KMS-11 (cell line): ENCODE measurements around the gene SMCR8.

ENCODE experiments used
- H2AFZ ChIP-seq: fragments of 200-600 bp; sonication (generic); 2 replicates; pipeline ENCODE4 v1.6.1; 2016; ENCODE audit warnings: antibody characterized with exemption, mixed run types, low read depth
- H3K27ac ChIP-seq: fragments of 200-600 bp; sonication (generic); 2 replicates; pipeline ENCODE4 v1.6.1; 2016; ENCODE audit warnings: mild to moderate bottlenecking, mixed run types
- H3K27me3 ChIP-seq: fragments of 200-600 bp; sonication (generic); 2 replicates; pipeline ENCODE4 v1.6.1; 2017; ENCODE audit warnings: mild to moderate bottlenecking, low read depth, mixed run types, moderate library complexity; ENCODE audit not compliant: insufficient read depth
- H3K36me3 ChIP-seq: fragments of 200-600 bp; sonication (generic); 2 replicates; pipeline ENCODE4 v1.6.1; 2017; ENCODE audit warnings: mild to moderate bottlenecking, mixed run types; ENCODE audit not compliant: insufficient read depth
- H3K4me1 ChIP-seq: fragments of 200-600 bp; sonication (generic); 2 replicates; pipeline ENCODE4 v1.6.1; 2016; ENCODE audit warnings: mild to moderate bottlenecking, low read depth, mixed run types; ENCODE audit not compliant: poor library complexity, severe bottlenecking
- H3K4me2 ChIP-seq: fragments of 200-600 bp; sonication (generic); 2 replicates; pipeline ENCODE4 v1.7.0; 2016; ENCODE audit warnings: mild to moderate bottlenecking, mixed run types
- H3K4me3 ChIP-seq: fragments of 200-600 bp; sonication (generic); IDR thresholded peaks from 2 replicates; pipeline ENCODE4 v1.6.1; 2017; ENCODE audit warnings: low read depth, low read length, mixed read lengths; ENCODE audit not compliant: insufficient read depth
- H3K79me2 ChIP-seq: fragments of 200-600 bp; sonication (generic); 2 replicates; pipeline ENCODE4 v1.6.1; 2016; ENCODE audit warnings: low read depth, mixed run types; ENCODE audit not compliant: insufficient read depth
- H3K9ac ChIP-seq: fragments of 200-600 bp; sonication (generic); 2 replicates; pipeline ENCODE4 v1.6.1; 2016; ENCODE audit warnings: mild to moderate bottlenecking, mixed run types
- H4K20me1 ChIP-seq: fragments of 200-600 bp; sonication (generic); 2 replicates; pipeline ENCODE4 v1.6.1; 2016; ENCODE audit warnings: mild to moderate bottlenecking, mixed run types; ENCODE audit not compliant: insufficient read depth
- CTCF ChIP-seq: fragments of 200-600 bp; sonication (generic); conservative IDR thresholded peaks from 2 replicates; pipeline ENCODE4 v1.6.1; 2017; ENCODE audit warnings: low read depth, mild to moderate bottlenecking, antibody characterized with exemption, low read length, moderate library complexity, mixed read lengths

Gene SMCR8

GRCh38 chr17:18314731-18315561 lies at the start of gene SMCR8, which contains the start of gene TOP3A:
Gene SMCR8, plus strand, starts transcription at chr17:18315293. Its CDS starts 497 bp downstream, at chr17:18315790.
Gene TOP3A, minus strand, starts transcription at chr17:18314994. Its CDS starts 216 bp downstream, at chr17:18314778.
- peaks cover 37% of the 10 kb centered on the region for H3K4me1 ChIP-seq
- no peaks in the 10 kb centered on the region for H3K36me3 ChIP-seq
- H3K27ac ChIP-seq = peak within 1 kb of the TSS; percentile 69
- peak within 1 kb of the TSS; percentile 64; the same call in 1 of the 2 replicates for H3K9ac ChIP-seq
- H3K27me3 ChIP-seq = no peaks in the 10 kb centered on the region
- peak within 1 kb of the TSS; percentile 57; the same call in 1 of the 2 replicates for H2AFZ ChIP-seq
- peak within 1 kb of the TSS; percentile 95 for H3K4me2 ChIP-seq
- H4K20me1 ChIP-seq = no peaks in the 10 kb centered on the region
- no peak for TF ChIP-seq CTCF
- peaks cover 59% of the 10 kb centered on the region for H3K79me2 ChIP-seq
- H3K4me3 ChIP-seq = peak within 1 kb of the TSS; percentile 34

GRCh38 chr17:18267366-18267765 lies 47.7 kb upstream of the SMCR8 start:
- no peak for TF ChIP-seq CTCF
- Histone ChIP-seq H3K27ac (no peak overlapping the region), H3K79me2 (no peaks in the 10 kb centered on the region), H3K4me2 (no peak overlapping the region), H3K36me3 (no peaks in the 10 kb centered on the region), H3K4me1 (peaks cover 9% of the 10 kb centered on the region), H2AFZ (no peak overlapping the region), H3K27me3 (no peaks in the 10 kb centered on the region), H4K20me1 (no peaks in the 10 kb centered on the region), H3K4me3 (no peak overlapping the region), H3K9ac (no peak overlapping the region)

GRCh38 chr17:18267927-18268711 lies 47.0 kb upstream of the SMCR8 start:
- peaks cover 10% of the 10 kb centered on the region for H3K4me1 ChIP-seq
- no peak overlapping the region for H3K4me2 ChIP-seq
- H3K79me2 ChIP-seq = no peaks in the 10 kb centered on the region
- H3K36me3 ChIP-seq = no peaks in the 10 kb centered on the region
- no peak overlapping the region for H2AFZ ChIP-seq
- no peaks in the 10 kb centered on the region for H4K20me1 ChIP-seq
- H3K27ac ChIP-seq = no peak overlapping the region
- no peak for TF ChIP-seq CTCF
- H3K4me3 ChIP-seq = no peak overlapping the region
- no peak overlapping the region for H3K9ac ChIP-seq
- H3K27me3 ChIP-seq = no peaks in the 10 kb centered on the region

- no peak for TF ChIP-seq CTCF
- Histone ChIP-seq H3K36me3 (no peaks in the 10 kb centered on the region), H3K27me3 (no peaks in the 10 kb centered on the region), H4K20me1 (no peaks in the 10 kb centered on the region), H3K9ac (no peak overlapping the region), H3K79me2 (no peaks in the 10 kb centered on the region), H3K4me3 (no peak overlapping the region), H2AFZ (no peak overlapping the region), H3K4me2 (no peak overlapping the region), H3K4me1 (peaks cover 10% of the 10 kb centered on the region), H3K27ac (no peak overlapping the region)
These were observed 44.8 kb upstream of the SMCR8 start for GRCh38 chr17:18270046-18270931.
